ENCODE results near the gene DGKG.

DNA sequence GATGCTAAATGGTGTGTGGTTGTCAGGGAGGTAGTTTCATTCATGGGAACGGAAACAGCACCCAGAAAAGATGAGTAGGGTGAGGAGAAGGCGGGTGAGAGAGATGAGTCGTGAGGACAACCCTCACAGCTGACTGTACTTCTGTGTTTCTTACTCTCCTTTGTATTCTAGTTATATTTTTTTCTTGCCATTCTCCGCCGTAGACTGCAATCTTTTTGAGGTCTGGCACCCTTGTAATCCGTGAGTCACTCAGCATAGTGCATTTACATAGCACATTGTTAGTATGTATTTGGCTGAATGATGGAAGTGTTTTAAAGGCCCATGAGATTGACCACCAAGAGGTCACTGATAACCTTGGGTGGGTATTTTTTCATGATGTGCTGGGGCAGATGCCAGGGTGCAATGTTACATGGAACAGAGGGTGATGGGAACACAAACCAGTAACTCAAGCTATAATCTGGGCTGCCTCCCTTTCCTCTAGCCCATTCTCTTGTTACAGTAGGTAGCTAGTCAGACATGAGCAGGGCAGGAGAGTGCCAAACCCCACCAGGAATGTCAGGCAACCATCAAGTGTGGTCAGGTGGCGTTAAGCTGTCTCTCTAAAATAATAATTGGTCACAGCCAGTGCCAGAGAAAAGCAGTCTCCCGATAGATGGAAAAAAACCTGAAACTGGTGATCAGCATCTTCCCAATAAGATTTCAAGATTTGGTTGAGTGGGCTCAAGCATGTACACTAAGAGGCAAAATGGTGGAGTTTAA, 18.8 kb upstream of the DGKG start:
- TF ChIP-seq, protein P1, sequence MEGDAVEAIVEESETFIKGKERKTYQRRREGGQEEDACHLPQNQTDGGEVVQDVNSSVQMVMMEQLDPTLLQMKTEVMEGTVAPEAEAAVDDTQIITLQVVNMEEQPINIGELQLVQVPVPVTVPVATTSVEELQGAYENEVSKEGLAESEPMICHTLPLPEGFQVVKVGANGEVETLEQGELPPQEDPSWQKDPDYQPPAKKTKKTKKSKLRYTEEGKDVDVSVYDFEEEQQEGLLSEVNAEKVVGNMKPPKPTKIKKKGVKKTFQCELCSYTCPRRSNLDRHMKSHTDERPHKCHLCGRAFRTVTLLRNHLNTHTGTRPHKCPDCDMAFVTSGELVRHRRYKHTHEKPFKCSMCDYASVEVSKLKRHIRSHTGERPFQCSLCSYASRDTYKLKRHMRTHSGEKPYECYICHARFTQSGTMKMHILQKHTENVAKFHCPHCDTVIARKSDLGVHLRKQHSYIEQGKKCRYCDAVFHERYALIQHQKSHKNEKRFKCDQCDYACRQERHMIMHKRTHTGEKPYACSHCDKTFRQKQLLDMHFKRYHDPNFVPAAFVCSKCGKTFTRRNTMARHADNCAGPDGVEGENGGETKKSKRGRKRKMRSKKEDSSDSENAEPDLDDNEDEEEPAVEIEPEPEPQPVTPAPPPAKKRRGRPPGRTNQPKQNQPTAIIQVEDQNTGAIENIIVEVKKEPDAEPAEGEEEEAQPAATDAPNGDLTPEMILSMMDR (IDR thresholded peaks at IDR 0.05; ENCODE audit: low read depth, low read length, poor library complexity, severe bottlenecking) = no peak
- no peak for TF ChIP-seq EZH2phosphoT487 (IDR thresholded peaks at IDR 0.05; ENCODE audit: borderline replicate concordance, low read length)
